Suprapubic skin (tissue), 4 donors: ENCODE data around the gene LRIG1. TPM values are rescaled to one million over a fixed set of nuclear protein-coding genes. Genes with fewer than 3 reads are reported as not detected.

Source experiments
- DNase-seq, 2 donors: peaks; one replicate each; pipeline ENCODE4 v3.0.0-alpha.2; 2019; ENCODE audit warnings: low spot score in 2 of 2
- H3K27ac ChIP-seq: fragments of 200-600 bp; sonication (generic); one replicate; pipeline ENCODE4 v1.5.1; 2019
- H3K27me3 ChIP-seq: fragments of 200-600 bp; sonication (generic); one replicate; pipeline ENCODE4 v1.5.1; 2019
- H3K36me3 ChIP-seq: fragments of 200-600 bp; sonication (generic); one replicate; pipeline ENCODE4 v1.5.1; 2019
- H3K4me1 ChIP-seq: fragments of 200-600 bp; sonication (generic); one replicate; pipeline ENCODE4 v1.5.1; 2019
- H3K4me3 ChIP-seq: fragments of 200-600 bp; sonication (generic); one replicate; pipeline ENCODE4 v1.5.1; 2019; ENCODE audit warnings: mild to moderate bottlenecking
- H3K9me3 ChIP-seq: fragments of 200-600 bp; sonication (generic); one replicate; pipeline ENCODE4 v1.5.1; 2019
- EP300 ChIP-seq: sonication (generic); formaldehyde crosslinking; IDR thresholded peaks from one replicate; pipeline ENCODE4 v1.6.1; 2017; ENCODE audit warnings: antibody characterized with exemption
- POLR2A ChIP-seq, 2 donors: fragments of 450-650 bp; IDR thresholded peaks; one replicate each; pipeline ENCODE4 v1.6.1; 2017; ENCODE audit warnings: antibody characterized with exemption in 2 of 2, mild to moderate bottlenecking in 2 of 2, moderate library complexity in 2 of 2
- POLR2AphosphoS5 ChIP-seq, 3 donors: sonication (generic); formaldehyde crosslinking; IDR thresholded peaks; one replicate each; pipeline ENCODE4 v1.6.1; 2017; ENCODE audit warnings: antibody characterized with exemption in 3 of 3
- WGBS: methylation state at CpG from one replicate; pipeline ENCODE4 v1.1.5; 2018; 5-methylcytosine and 5-hydroxymethylcytosine counted together
- total RNA-seq, 4 donors: library from RNA; depleted of rRNA; stranded (reverse); fragments of >200 nt; gene quantifications; one replicate each; pipeline ENCODE4 v1.1.0, GENCODE V29; 2016
- TF ChIP-seq, protein P1 (sequence below), 2 donors: fragments of 200-600 bp in 1 of 2; fragments of 450-650 bp in 1 of 2; sonication (generic) in 1 of 2; IDR thresholded peaks; one replicate each; pipeline ENCODE4 v1.5.1; 2016 to 2019; ENCODE audit warnings: antibody characterized with exemption in 2 of 2, mild to moderate bottlenecking in 1 of 2, moderate library complexity in 1 of 2

The LRIG1 gene
- total RNA-seq, 4 donors from 2014 or later = 69.1 to 88.0 (median 78.9) TPM

DNA sequence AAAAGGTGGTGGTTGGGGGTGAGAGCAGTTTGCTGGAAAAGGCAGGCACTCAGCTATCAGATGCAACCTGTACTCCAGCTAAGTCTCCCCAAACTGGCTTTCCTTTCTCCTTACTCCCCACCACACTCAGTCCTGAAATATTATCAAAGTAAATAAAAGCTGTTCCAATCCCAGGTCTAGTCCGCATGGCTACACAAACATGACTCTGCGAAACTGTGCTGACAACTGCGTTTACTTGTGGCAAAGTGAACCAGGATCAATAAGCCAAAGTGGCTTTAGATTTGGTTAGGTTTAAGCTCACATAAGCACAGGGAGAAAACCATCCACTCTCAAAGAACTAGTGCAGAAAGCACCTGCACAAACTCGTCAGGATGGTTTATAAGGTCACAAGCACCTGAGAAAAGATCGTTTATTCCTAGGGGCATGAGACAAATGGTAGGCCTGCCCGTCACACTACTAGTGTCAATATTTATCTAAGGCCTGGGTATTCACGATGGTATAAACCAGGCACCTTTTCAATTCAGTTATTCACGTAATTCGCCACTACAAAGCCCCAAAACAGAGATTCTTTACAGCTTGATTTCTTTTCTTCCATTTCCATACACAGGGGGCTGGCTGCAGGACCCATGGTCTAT lies 25.3 kb downstream of the LRIG1 start:
- Histone ChIP-seq H3K27ac (no peak overlapping the region), H3K4me3 (no peak overlapping the region), H3K9me3 (no peaks in the 10 kb centered on the region), H3K27me3 (no peaks in the 10 kb centered on the region), H3K4me1 (peaks cover 46% of the 10 kb centered on the region), H3K36me3 (no peaks in the 10 kb centered on the region)
- TF ChIP-seq POLR2A (IDR thresholded peaks at IDR 0.05) (no peak), EP300 (no peak), POLR2AphosphoS5 (IDR thresholded peaks at IDR 0.05) (no peak)
- TF ChIP-seq, protein P1, sequence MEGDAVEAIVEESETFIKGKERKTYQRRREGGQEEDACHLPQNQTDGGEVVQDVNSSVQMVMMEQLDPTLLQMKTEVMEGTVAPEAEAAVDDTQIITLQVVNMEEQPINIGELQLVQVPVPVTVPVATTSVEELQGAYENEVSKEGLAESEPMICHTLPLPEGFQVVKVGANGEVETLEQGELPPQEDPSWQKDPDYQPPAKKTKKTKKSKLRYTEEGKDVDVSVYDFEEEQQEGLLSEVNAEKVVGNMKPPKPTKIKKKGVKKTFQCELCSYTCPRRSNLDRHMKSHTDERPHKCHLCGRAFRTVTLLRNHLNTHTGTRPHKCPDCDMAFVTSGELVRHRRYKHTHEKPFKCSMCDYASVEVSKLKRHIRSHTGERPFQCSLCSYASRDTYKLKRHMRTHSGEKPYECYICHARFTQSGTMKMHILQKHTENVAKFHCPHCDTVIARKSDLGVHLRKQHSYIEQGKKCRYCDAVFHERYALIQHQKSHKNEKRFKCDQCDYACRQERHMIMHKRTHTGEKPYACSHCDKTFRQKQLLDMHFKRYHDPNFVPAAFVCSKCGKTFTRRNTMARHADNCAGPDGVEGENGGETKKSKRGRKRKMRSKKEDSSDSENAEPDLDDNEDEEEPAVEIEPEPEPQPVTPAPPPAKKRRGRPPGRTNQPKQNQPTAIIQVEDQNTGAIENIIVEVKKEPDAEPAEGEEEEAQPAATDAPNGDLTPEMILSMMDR (IDR thresholded peaks at IDR 0.05) = no peak
- DNase-seq = no peak
- 78% methylated on average over 9 of the region's 9 CpGs for whole genome bisulfite sequencing

DNA sequence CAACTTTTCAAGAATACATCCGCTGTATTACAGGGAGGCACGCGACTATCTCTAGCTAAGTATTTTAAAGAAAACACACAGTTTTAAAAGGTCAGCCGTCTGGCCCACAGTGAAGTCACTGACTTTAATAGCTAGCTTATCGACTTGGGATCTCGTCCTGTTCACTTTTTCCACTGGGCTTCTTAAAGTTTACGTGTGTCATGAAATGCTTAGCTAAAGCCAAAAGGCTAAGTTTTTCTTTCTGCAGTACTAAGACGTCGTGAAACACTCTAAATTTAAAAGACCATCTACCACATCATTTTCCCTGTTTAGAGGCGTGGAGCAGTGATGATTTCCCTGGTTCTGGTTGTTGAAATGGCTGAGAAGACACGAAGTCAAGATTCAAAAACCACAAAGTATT lies 27.1 kb downstream of the LRIG1 start:
- H3K27ac ChIP-seq = no peak overlapping the region
- H3K4me1 ChIP-seq = peaks cover 45% of the 10 kb centered on the region
- no peaks in the 10 kb centered on the region for H3K9me3 ChIP-seq
- DNase-seq = no peak
- H3K4me3 ChIP-seq = no peak overlapping the region
- no peaks in the 10 kb centered on the region for H3K36me3 ChIP-seq
- TF ChIP-seq EP300 = no peak
- no peak for TF ChIP-seq POLR2A (IDR thresholded peaks at IDR 0.05)
- TF ChIP-seq, protein P1 (IDR thresholded peaks at IDR 0.05) = no peak
- no peak for TF ChIP-seq POLR2AphosphoS5 (IDR thresholded peaks at IDR 0.05)
- WGBS = 62% methylated on average over 11 of the region's 11 CpGs
- H3K27me3 ChIP-seq = no peaks in the 10 kb centered on the region

DNA sequence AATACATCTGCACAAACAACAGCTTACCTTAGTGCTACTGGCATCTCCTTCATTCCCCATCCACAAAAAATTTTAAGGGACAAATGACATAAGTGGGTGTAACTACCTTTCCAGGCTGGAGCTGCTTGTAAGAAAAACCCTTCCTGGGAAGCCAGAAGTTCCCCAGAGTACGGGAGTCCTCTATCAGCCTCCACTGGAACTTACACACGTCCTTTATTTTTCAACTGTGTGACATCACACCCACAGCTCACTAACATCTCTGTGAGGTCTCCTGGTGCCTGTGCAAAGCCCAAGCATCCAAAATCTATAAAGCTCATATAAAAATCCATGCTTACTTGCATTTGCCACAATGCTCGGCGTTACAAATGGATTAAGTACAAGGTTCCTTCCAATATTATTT lies 27.6 kb downstream of the LRIG1 start:
- Histone ChIP-seq H3K4me1 (peaks cover 46% of the 10 kb centered on the region), H3K9me3 (no peaks in the 10 kb centered on the region), H3K27ac (no peak overlapping the region), H3K27me3 (no peaks in the 10 kb centered on the region), H3K4me3 (no peak overlapping the region), H3K36me3 (no peaks in the 10 kb centered on the region)
- TF ChIP-seq, protein P1 (IDR thresholded peaks at IDR 0.05) = no peak
- no peak for DNase-seq
- WGBS = 57% methylated on average over 4 of the region's 4 CpGs

DNA sequence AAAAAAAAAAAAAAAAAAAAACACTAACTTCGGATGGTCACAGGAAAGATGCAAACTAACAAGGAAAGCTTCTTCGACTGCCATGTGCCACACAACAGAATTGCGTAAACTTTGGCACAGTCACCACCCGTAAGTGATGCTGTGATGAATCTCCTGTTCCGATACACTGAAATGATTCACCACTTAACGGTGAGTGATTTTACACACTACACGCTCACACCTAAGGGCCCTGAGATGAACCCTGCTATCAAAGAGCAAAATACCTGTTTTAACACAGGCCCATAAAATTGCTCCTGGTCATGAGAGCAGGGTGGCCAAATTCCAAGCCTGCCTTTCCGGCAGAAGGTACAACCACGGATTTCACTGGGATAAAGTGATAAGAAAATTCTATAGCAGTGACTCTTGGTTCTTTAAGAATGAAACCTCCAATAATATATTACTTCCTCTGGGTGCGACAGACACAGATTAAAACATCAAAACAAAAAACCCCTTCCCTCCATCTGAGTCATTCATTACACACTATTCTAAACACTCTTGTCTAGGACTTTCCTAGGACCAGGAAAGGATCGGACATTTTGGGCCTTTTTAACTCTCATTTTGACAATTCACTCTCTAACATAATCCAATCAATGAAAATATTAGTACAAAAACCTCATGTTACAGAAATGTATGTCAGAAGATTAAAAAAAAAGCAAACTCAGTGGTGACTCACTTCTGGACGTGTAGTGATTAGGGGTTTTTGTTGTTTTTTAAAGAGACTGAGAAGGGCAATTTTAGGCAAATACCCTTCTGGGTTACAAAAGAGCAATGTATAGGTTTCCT lies 28.3 kb downstream of the LRIG1 start:
- H3K4me3 ChIP-seq = no peak overlapping the region
- peaks cover 48% of the 10 kb centered on the region for H3K4me1 ChIP-seq
- no peak overlapping the region for H3K27ac ChIP-seq
- H3K27me3 ChIP-seq = no peaks in the 10 kb centered on the region
- no peaks in the 10 kb centered on the region for H3K36me3 ChIP-seq
- no peak for DNase-seq
- 27% methylated on average over 12 of the region's 12 CpGs for WGBS
- no peak for TF ChIP-seq POLR2AphosphoS5 (IDR thresholded peaks at IDR 0.05)
- no peak for TF ChIP-seq POLR2A (IDR thresholded peaks at IDR 0.05)
- TF ChIP-seq EP300 = no peak
- TF ChIP-seq, protein P1 (IDR thresholded peaks at IDR 0.05) = no peak
- H3K9me3 ChIP-seq = no peaks in the 10 kb centered on the region

DNA sequence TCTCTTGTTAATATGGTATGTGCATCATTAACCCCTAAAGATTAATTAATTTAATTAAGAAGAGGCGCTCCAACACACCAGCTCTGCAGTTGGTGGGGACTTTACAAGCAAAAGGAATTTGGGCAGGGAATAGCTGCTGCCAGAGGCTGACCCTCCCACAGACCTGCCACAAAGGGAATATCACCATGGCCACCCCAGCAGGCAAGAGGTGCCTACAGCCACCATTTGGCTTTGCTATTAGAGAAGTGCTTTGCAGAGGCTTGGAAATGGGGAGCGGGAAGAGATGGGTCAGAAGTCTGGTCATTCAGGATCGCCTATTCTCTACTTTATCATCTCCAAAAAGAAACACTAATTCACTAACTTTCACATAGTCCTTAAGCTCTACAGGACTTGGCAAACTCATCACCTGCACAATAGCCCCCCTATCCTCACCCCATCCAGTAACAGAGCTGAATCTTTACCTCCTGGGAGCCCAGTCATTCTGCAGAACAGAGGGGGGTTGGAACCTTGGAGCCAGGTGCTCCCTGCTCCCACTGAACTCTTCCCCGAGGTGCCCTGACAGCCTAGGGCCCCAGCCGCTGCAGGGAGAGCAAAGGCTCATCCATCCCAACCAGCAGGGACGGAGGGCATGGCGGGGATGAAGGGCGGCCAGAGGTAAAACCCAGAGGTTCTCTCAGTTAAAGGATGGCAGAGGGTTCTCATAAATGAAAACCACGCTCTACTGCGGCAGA lies 29.7 kb downstream of the LRIG1 start:
- H3K4me3 ChIP-seq = no peak overlapping the region
- H3K27me3 ChIP-seq = no peaks in the 10 kb centered on the region
- TF ChIP-seq, protein P1 (IDR thresholded peaks at IDR 0.05) = no peak
- TF ChIP-seq POLR2AphosphoS5 (IDR thresholded peaks at IDR 0.05) (no peak), EP300 (no peak), POLR2A (IDR thresholded peaks at IDR 0.05) (no peak)
- H3K9me3 ChIP-seq = no peaks in the 10 kb centered on the region
- H3K27ac ChIP-seq = no peak overlapping the region
- peaks cover 39% of the 10 kb centered on the region for H3K4me1 ChIP-seq
- no peak for DNase-seq
- H3K36me3 ChIP-seq = no peaks in the 10 kb centered on the region
- WGBS = 96% methylated on average over 10 of the region's 10 CpGs
